ENCODE results near the gene FGF1.

Gene FGF1

DNA sequence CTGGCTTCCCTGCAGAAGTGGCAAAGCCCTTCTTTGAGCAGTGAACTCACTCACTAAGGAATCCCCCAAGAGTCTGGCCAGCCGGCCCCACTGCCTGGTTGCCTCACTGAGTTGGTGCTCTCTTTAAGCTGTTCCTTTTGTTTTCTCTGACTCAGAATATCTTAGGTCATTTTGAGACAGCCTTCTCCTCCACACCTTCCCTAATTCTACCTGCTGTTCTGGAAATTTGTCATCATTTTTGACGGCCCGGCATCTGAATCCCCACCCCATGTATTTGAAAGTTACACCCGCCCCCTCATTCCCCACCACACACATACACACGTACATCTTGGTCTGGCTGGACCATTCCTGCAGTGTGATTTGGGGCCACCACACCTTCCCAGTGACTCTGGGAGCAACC lies 41.8 kb downstream of the FGF1 start:
- no peak for TF ChIP-seq FOXA1 (IDR thresholded peaks at IDR 0.05)
- TF ChIP-seq SUZ12 (IDR thresholded peaks at IDR 0.05), result no peak
- TF ChIP-seq ARNT (IDR thresholded peaks at IDR 0.05), result no peak
- no peak for TF ChIP-seq NFRKB (IDR thresholded peaks at IDR 0.05)
- no peak for TF ChIP-seq ZNF384 (IDR thresholded peaks at IDR 0.05)
- no peak for TF ChIP-seq BHLHE40 (IDR thresholded peaks at IDR 0.05; ENCODE audit: borderline replicate concordance)
- TF ChIP-seq LEF1 (IDR thresholded peaks at IDR 0.05; ENCODE audit: borderline replicate concordance), result no peak
- no peak for TF ChIP-seq HDGF (IDR thresholded peaks at IDR 0.05; ENCODE audit: borderline replicate concordance)
- no peak for TF ChIP-seq SP1 (IDR thresholded peaks at IDR 0.05)
- no peak for TF ChIP-seq ELF4 (IDR thresholded peaks at IDR 0.05)
- TF ChIP-seq PKNOX1 (IDR thresholded peaks at IDR 0.05), result no peak
- no peak for TF ChIP-seq TARDBP (IDR thresholded peaks at IDR 0.05)
- TF ChIP-seq CTBP1 (IDR thresholded peaks at IDR 0.05; ENCODE audit: borderline replicate concordance), result no peak
- no peak for TF ChIP-seq FOXK2 (IDR thresholded peaks at IDR 0.05)
- TF ChIP-seq L3MBTL2 (conservative IDR thresholded peaks at IDR 0.05), result no peak
- no peak for TF ChIP-seq FOXM1 (IDR thresholded peaks at IDR 0.05; ENCODE audit: borderline replicate concordance)
- ChIA-PET POLR2A (no interaction called here), CTCF (interaction anchor here (0.6 to 4.0 kb wide), 5 partner anchors 9 to 652 kb away, joined by 3 to 37 read pairs (median 6); no protein-coding TSS in a partner anchor)
- no peak for DNase-seq (ENCODE audit: extremely low spot score)

GRCh38 chr5:142643634-142644033 lies 42.3 kb downstream of the FGF1 start:
- TF ChIP-seq PKNOX1 (IDR thresholded peaks at IDR 0.05) (no peak), ZNF384 (IDR thresholded peaks at IDR 0.05) (no peak), L3MBTL2 (conservative IDR thresholded peaks at IDR 0.05) (no peak), FOXK2 (IDR thresholded peaks at IDR 0.05) (no peak), SUZ12 (IDR thresholded peaks at IDR 0.05) (no peak), BHLHE40 (IDR thresholded peaks at IDR 0.05; ENCODE audit: borderline replicate concordance) (no peak), FOXA1 (IDR thresholded peaks at IDR 0.05) (no peak), ELF4 (IDR thresholded peaks at IDR 0.05) (no peak), NFRKB (IDR thresholded peaks at IDR 0.05) (no peak), SP1 (IDR thresholded peaks at IDR 0.05) (no peak), LEF1 (IDR thresholded peaks at IDR 0.05; ENCODE audit: borderline replicate concordance) (no peak), ARNT (IDR thresholded peaks at IDR 0.05) (no peak)
- ChIA-PET POLR2A (no interaction called here), CTCF (interaction anchor here (0.9 to 4.0 kb wide), 3 partner anchors 10 to 70 kb away, joined by 3 to 37 read pairs (median 7); no protein-coding TSS in a partner anchor)
- DNase-seq (ENCODE audit: extremely low spot score), result no peak

DNA sequence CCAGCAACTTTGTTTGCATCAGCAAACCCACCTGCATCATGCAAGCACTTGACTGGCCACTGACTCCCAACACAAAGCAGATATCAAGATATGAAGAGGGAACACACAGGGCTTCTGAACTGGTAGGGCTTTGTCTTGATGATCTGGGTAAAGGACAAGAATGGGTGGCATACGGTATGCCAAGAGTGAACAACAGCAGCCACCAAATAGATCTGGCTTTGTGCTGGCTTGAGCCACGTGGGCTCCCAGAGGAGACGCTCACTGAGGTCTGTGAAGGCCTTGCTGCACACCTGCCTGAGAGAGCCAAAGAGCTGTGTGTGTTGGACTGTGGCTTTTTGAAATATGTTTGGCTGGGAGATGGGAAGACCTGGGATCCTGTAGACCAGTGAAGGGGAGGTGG lies 43.5 kb downstream of the FGF1 start:
- ChIA-PET POLR2A (no interaction called here), CTCF (interaction anchor here (0.8 to 4.0 kb wide), 3 partner anchors 13 to 71 kb away, joined by 3 to 37 read pairs (median 4); no protein-coding TSS in a partner anchor)
- no peak for TF ChIP-seq ARNT (IDR thresholded peaks at IDR 0.05)
- TF ChIP-seq FOXM1 (IDR thresholded peaks at IDR 0.05; ENCODE audit: borderline replicate concordance), result no peak
- no peak for TF ChIP-seq FOXA1 (IDR thresholded peaks at IDR 0.05)
- TF ChIP-seq PKNOX1 (IDR thresholded peaks at IDR 0.05), result no peak
- DNase-seq (ENCODE audit: extremely low spot score), result no peak

GRCh38 chr5:142641711-142642110 lies 44.2 kb downstream of the FGF1 start:
- ChIA-PET POLR2A (no interaction called here), CTCF (no interaction called here)
- no peak for DNase-seq (ENCODE audit: extremely low spot score)
- TF ChIP-seq TARDBP (IDR thresholded peaks at IDR 0.05), result no peak
- no peak for TF ChIP-seq L3MBTL2 (conservative IDR thresholded peaks at IDR 0.05)
- TF ChIP-seq SUZ12 (IDR thresholded peaks at IDR 0.05), result no peak
- no peak for TF ChIP-seq LEF1 (IDR thresholded peaks at IDR 0.05; ENCODE audit: borderline replicate concordance)
- TF ChIP-seq NFRKB (IDR thresholded peaks at IDR 0.05), result no peak
- TF ChIP-seq FOXA1 (IDR thresholded peaks at IDR 0.05), result no peak
- no peak for TF ChIP-seq PKNOX1 (IDR thresholded peaks at IDR 0.05)
- TF ChIP-seq FOXM1 (IDR thresholded peaks at IDR 0.05; ENCODE audit: borderline replicate concordance), result no peak
- TF ChIP-seq ARNT (IDR thresholded peaks at IDR 0.05), result no peak
- TF ChIP-seq FOXK2 (IDR thresholded peaks at IDR 0.05), result no peak
- TF ChIP-seq BHLHE40 (IDR thresholded peaks at IDR 0.05; ENCODE audit: borderline replicate concordance), result no peak
- no peak for TF ChIP-seq ZNF384 (IDR thresholded peaks at IDR 0.05)
- no peak for TF ChIP-seq ELF4 (IDR thresholded peaks at IDR 0.05)
- TF ChIP-seq CTBP1 (IDR thresholded peaks at IDR 0.05; ENCODE audit: borderline replicate concordance), result no peak

- TF ChIP-seq TARDBP (IDR thresholded peaks at IDR 0.05) (no peak), ARNT (IDR thresholded peaks at IDR 0.05) (no peak), BHLHE40 (IDR thresholded peaks at IDR 0.05; ENCODE audit: borderline replicate concordance) (no peak), HDGF (IDR thresholded peaks at IDR 0.05; ENCODE audit: borderline replicate concordance) (no peak), LEF1 (IDR thresholded peaks at IDR 0.05; ENCODE audit: borderline replicate concordance) (no peak), FOXA1 (IDR thresholded peaks at IDR 0.05) (no peak)
- DNase-seq (ENCODE audit: extremely low spot score), result no peak
- CTCF ChIA-PET, result interaction anchor here (1.1 to 1.2 kb wide), 2 partner anchors 15 to 77 kb away, joined by 3 to 6 read pairs; no protein-coding TSS in a partner anchor
- POLR2A ChIA-PET, result no interaction called here
Measured at GRCh38 chr5:142640316-142641005, 45.4 kb downstream of the FGF1 start.
